Gastrocnemius medialis (tissue), 4 donors: ENCODE data around the gene KATNBL1.

Experiments
- POLR2A ChIP-seq, 2 donors: fragments of 450-650 bp; IDR thresholded peaks; one replicate each; pipeline ENCODE4 v1.6.1; 2017; ENCODE audit warnings: antibody characterized with exemption in 2 of 2, mild to moderate bottlenecking in 2 of 2, moderate library complexity in 2 of 2
- TF ChIP-seq, protein P1 (sequence below), 5 experiments: fragments of 450-650 bp in 3 of 5; fragments of 200-600 bp in 2 of 5; sonication (generic) in 2 of 5; IDR thresholded peaks in 4 of 5; conservative IDR thresholded peaks in 1 of 5; 1 replicate in 4 of 5; 2 replicates in 1 of 5; pipeline ENCODE4 v1.5.1; 2016 to 2019; ENCODE audit warnings: antibody characterized with exemption in 5 of 5, mild to moderate bottlenecking in 3 of 5, moderate library complexity in 3 of 5

- TF ChIP-seq, protein P1, sequence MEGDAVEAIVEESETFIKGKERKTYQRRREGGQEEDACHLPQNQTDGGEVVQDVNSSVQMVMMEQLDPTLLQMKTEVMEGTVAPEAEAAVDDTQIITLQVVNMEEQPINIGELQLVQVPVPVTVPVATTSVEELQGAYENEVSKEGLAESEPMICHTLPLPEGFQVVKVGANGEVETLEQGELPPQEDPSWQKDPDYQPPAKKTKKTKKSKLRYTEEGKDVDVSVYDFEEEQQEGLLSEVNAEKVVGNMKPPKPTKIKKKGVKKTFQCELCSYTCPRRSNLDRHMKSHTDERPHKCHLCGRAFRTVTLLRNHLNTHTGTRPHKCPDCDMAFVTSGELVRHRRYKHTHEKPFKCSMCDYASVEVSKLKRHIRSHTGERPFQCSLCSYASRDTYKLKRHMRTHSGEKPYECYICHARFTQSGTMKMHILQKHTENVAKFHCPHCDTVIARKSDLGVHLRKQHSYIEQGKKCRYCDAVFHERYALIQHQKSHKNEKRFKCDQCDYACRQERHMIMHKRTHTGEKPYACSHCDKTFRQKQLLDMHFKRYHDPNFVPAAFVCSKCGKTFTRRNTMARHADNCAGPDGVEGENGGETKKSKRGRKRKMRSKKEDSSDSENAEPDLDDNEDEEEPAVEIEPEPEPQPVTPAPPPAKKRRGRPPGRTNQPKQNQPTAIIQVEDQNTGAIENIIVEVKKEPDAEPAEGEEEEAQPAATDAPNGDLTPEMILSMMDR (IDR thresholded peaks at IDR 0.05 in 4 of 5, conservative IDR thresholded peaks at IDR 0.05 in 1 of 5), result no peak
- TF ChIP-seq POLR2A (IDR thresholded peaks at IDR 0.05), result no peak
Measured at GRCh38 chr15:34203305-34203704, 6.6 kb downstream of the KATNBL1 start.
